Neural progenitor cell (in vitro differentiated cells): ENCODE data around the gene RIC1. TPM values are rescaled to one million over a fixed set of nuclear protein-coding genes. Genes with fewer than 3 reads are reported as not detected.

ENCODE experiments used
- DNase-seq: peaks from one replicate; pipeline ENCODE4 v3.0.0-alpha.2; 2016; ENCODE audit warnings: low spot score
- H2AFZ ChIP-seq: fragments of 200-600 bp; sonication (generic); replicated peaks from 2 replicates; pipeline ENCODE4 v1.6.1; 2016; ENCODE audit warnings: antibody characterized with exemption
- H3F3A ChIP-seq: fragments of 200-600 bp; sonication (generic); 2 replicates; pipeline ENCODE4 v1.6.1; 2016; ENCODE audit warnings: antibody characterized with exemption, low read depth
- H3K27ac ChIP-seq: fragments of 200-600 bp; sonication (generic); 2 replicates; pipeline ENCODE4 v1.5.1; 2016; ENCODE audit warnings: mild to moderate bottlenecking
- H3K27me3 ChIP-seq: fragments of 200-600 bp; sonication (generic); 2 replicates; pipeline ENCODE4 v1.6.1; 2016; ENCODE audit warnings: mild to moderate bottlenecking, moderate library complexity
- H3K36me3 ChIP-seq: fragments of 200-600 bp; sonication (generic); 2 replicates; pipeline ENCODE4 v1.5.1; 2016
- H3K4me1 ChIP-seq: fragments of 200-600 bp; sonication (generic); 2 replicates; pipeline ENCODE4 v1.6.1; 2016; ENCODE audit warnings: mixed run types
- H3K4me2 ChIP-seq: fragments of 200-600 bp; sonication (generic); 2 replicates; pipeline ENCODE4 v1.6.1; 2016
- H3K4me3 ChIP-seq: fragments of 200-600 bp; sonication (generic); 2 replicates; pipeline ENCODE4 v1.5.1; 2016
- H3K79me2 ChIP-seq: fragments of 200-600 bp; sonication (generic); 2 replicates; pipeline ENCODE4 v1.6.1; 2016; ENCODE audit warnings: low read depth
- H3K9ac ChIP-seq: fragments of 200-600 bp; sonication (generic); 2 replicates; pipeline ENCODE4 v1.6.1; 2016
- H3K9me3 ChIP-seq: fragments of 200-600 bp; sonication (generic); 2 replicates; pipeline ENCODE4 v1.5.1; 2016; ENCODE audit warnings: low read depth
- H4K20me1 ChIP-seq: fragments of 200-600 bp; sonication (generic); 2 replicates; pipeline ENCODE4 v1.6.1; 2016; ENCODE audit warnings: low read depth
- H3K27ac Mint-ChIP-seq: 3 replicates; pipeline ENCODE4 v1.8.0; 2021; ENCODE audit warnings: mixed read lengths
- H3K27me3 Mint-ChIP-seq: 2 replicates; pipeline ENCODE4 v1.8.0; 2022; ENCODE audit warnings: low read depth, mild to moderate bottlenecking, inconsistent platforms, moderate library complexity, mixed read lengths; ENCODE audit not compliant: insufficient read depth
- H3K36me3 Mint-ChIP-seq: 3 replicates; pipeline ENCODE4 v1.8.0; 2021; ENCODE audit warnings: mixed read lengths
- H3K4me1 Mint-ChIP-seq: 3 replicates; pipeline ENCODE4 v1.8.0; 2021; ENCODE audit warnings: mixed read lengths
- H3K4me3 Mint-ChIP-seq: 3 replicates; pipeline ENCODE4 v1.8.0; 2021; ENCODE audit warnings: mild to moderate bottlenecking, moderate library complexity, mixed read lengths
- H3K9me3 Mint-ChIP-seq: 3 replicates; pipeline ENCODE4 v1.8.0; 2020; ENCODE audit warnings: mixed read lengths
- EZH2 ChIP-seq: fragments of 200-600 bp; sonication (generic); IDR thresholded peaks from 2 replicates; pipeline ENCODE4 v1.6.1; 2017; ENCODE audit warnings: antibody characterized with exemption, mild to moderate bottlenecking, moderate library complexity
- EZH2phosphoT487 ChIP-seq: fragments of 200-600 bp; sonication (generic); IDR thresholded peaks from 2 replicates; pipeline ENCODE4 v1.6.1; 2017; ENCODE audit warnings: antibody characterized with exemption
- total RNA-seq: library from RNA; depleted of rRNA; stranded (reverse); fragments of >200 nt; gene quantifications from 2 replicates; pipeline ENCODE4 v1.2.3, GENCODE V29; 2015; ENCODE audit warnings: low replicate concordance
- TF ChIP-seq, protein P1 (sequence below): fragments of 200-600 bp; sonication (generic); IDR thresholded peaks from 2 replicates; pipeline ENCODE4 v1.5.1; 2017; ENCODE audit warnings: antibody characterized with exemption, mild to moderate bottlenecking

Gene RIC1
- total RNA-seq, 1 donor from 2014 or later: 31.9 TPM

DNA sequence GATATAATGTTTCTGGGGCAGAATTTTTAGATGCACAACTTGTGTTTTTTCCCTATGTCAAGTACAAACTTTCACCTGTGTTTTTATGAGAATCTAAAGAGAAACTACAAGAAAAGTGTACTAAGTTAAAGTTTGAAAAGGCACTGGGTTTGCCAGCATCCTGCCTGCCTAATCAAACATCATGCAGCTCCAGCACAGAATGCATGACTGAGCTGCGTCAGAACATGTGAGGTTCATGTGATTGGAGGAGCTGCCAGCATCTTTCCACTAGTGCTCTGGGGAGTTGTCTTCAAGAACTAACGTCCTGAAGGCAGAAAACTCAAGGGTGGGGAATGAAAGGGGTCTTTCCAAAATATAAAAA lies 46.1 kb upstream of the RIC1 start:
- H3K9me3 ChIP-seq: no peaks in the 10 kb centered on the region
- no peaks in the 10 kb centered on the region for H3K36me3 ChIP-seq
- H3K4me2 ChIP-seq: no peak overlapping the region
- no peak overlapping the region for H3K4me3 ChIP-seq
- no peaks in the 10 kb centered on the region for H3K79me2 ChIP-seq
- Mint-ChIP-seq H3K9me3 (no peaks in the 10 kb centered on the region), H3K4me1 (no peaks in the 10 kb centered on the region), H3K36me3 (no peaks in the 10 kb centered on the region), H3K27ac (no peak overlapping the region), H3K27me3 (no peaks in the 10 kb centered on the region), H3K4me3 (no peak overlapping the region)
- TF ChIP-seq, protein P1, sequence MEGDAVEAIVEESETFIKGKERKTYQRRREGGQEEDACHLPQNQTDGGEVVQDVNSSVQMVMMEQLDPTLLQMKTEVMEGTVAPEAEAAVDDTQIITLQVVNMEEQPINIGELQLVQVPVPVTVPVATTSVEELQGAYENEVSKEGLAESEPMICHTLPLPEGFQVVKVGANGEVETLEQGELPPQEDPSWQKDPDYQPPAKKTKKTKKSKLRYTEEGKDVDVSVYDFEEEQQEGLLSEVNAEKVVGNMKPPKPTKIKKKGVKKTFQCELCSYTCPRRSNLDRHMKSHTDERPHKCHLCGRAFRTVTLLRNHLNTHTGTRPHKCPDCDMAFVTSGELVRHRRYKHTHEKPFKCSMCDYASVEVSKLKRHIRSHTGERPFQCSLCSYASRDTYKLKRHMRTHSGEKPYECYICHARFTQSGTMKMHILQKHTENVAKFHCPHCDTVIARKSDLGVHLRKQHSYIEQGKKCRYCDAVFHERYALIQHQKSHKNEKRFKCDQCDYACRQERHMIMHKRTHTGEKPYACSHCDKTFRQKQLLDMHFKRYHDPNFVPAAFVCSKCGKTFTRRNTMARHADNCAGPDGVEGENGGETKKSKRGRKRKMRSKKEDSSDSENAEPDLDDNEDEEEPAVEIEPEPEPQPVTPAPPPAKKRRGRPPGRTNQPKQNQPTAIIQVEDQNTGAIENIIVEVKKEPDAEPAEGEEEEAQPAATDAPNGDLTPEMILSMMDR: no peak
- TF ChIP-seq EZH2phosphoT487: no peak
- TF ChIP-seq EZH2: no peak
- no peaks in the 10 kb centered on the region for H4K20me1 ChIP-seq
- no peak overlapping the region for H3K9ac ChIP-seq
- H2AFZ ChIP-seq: no peak overlapping the region
- H3K4me1 ChIP-seq: no peaks in the 10 kb centered on the region
- H3K27me3 ChIP-seq: no peaks in the 10 kb centered on the region
- DNase-seq: no peak
- no peak overlapping the region for H3K27ac ChIP-seq
- no peaks in the 10 kb centered on the region for H3F3A ChIP-seq

DNA sequence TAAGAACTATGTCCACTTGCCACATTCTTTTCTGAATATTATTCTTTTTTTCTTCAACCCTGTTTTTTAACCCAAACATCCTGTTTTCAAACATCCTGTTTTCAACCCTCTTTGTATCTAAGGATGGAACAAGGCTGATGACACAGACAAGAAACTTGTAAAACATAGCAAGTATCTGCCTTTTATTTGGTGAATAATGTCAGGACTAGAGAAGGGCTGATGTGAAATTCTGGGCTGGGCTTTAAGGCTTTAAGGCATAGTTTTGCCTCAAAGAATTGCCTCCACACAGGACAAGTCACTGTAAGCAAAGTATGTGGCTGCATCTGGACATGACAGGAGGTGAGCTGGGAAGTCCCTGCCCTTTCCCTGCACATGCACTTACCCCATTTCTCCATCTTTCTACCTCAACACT lies 42.5 kb upstream of the RIC1 start:
- H3K4me2 ChIP-seq: no peak overlapping the region
- TF ChIP-seq EZH2: no peak
- TF ChIP-seq EZH2phosphoT487: no peak
- TF ChIP-seq, protein P1: no peak
- no peaks in the 10 kb centered on the region for H3F3A ChIP-seq
- Mint-ChIP-seq H3K36me3 (no peaks in the 10 kb centered on the region), H3K27ac (no peak overlapping the region), H3K4me1 (peaks cover 3% of the 10 kb centered on the region), H3K4me3 (no peak overlapping the region), H3K9me3 (no peaks in the 10 kb centered on the region), H3K27me3 (no peaks in the 10 kb centered on the region)
- DNase-seq: no peak
- no peaks in the 10 kb centered on the region for H3K9me3 ChIP-seq
- no peak overlapping the region for H3K27ac ChIP-seq
- no peaks in the 10 kb centered on the region for H3K4me1 ChIP-seq
- no peaks in the 10 kb centered on the region for H3K27me3 ChIP-seq
- H2AFZ ChIP-seq: no peak overlapping the region
- H3K79me2 ChIP-seq: no peaks in the 10 kb centered on the region
- H3K36me3 ChIP-seq: no peaks in the 10 kb centered on the region
- H3K4me3 ChIP-seq: no peak overlapping the region
- no peak overlapping the region for H3K9ac ChIP-seq
- H4K20me1 ChIP-seq: no peaks in the 10 kb centered on the region

DNA sequence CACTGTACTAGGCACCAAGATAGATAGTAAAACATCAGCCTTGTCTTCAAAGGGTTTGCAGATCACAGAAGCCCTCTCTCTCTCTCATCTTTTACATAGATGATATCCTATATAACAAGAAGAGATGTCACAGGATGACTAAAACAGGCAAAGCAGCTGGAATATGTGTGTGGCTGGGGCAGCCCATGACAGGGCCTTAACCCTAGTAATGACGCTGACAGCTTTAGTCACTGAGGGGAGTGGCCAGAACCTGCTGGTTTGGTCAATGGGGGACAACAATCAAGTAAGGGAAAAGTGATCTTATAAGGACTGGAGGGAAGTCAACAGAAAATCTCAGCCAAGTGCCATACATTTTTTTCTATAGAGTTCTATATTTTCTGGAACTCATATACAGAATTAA lies 41.9 kb upstream of the RIC1 start:
- Mint-ChIP-seq H3K4me1 (peaks cover 3% of the 10 kb centered on the region), H3K27ac (no peak overlapping the region), H3K27me3 (no peaks in the 10 kb centered on the region), H3K4me3 (no peak overlapping the region), H3K36me3 (no peaks in the 10 kb centered on the region), H3K9me3 (no peaks in the 10 kb centered on the region)
- Histone ChIP-seq H2AFZ (no peak overlapping the region), H3K27me3 (no peaks in the 10 kb centered on the region), H3F3A (no peaks in the 10 kb centered on the region), H3K9ac (no peak overlapping the region), H3K4me2 (no peak overlapping the region), H3K4me1 (no peaks in the 10 kb centered on the region), H3K4me3 (no peak overlapping the region), H3K79me2 (no peaks in the 10 kb centered on the region), H3K9me3 (no peaks in the 10 kb centered on the region), H3K36me3 (no peaks in the 10 kb centered on the region), H3K27ac (no peak overlapping the region), H4K20me1 (no peaks in the 10 kb centered on the region)
- DNase-seq: no peak
- TF ChIP-seq, protein P1: no peak
- TF ChIP-seq EZH2phosphoT487: no peak
- no peak for TF ChIP-seq EZH2

DNA sequence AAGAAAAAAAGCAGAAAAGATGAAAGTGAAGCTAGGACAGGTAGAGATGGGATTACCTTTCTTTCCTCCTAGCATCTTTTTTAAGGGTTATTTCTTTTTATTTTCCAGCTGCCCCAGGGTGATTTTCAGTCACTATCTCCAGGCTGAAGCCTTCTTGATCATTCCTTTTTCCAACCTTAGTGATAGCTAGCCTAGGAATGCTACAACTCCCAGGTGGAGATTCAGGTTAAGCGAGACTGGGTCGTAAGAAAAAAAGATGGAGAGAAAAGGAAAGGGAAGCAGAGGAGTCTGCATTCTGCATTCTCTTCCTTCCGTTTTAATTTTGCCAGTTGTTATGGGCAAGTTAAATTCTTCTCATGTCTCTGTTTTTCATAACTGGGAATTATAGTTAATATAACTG lies 36.7 kb upstream of the RIC1 start:
- Mint-ChIP-seq H3K9me3 (no peaks in the 10 kb centered on the region), H3K36me3 (no peaks in the 10 kb centered on the region), H3K27ac (no peak overlapping the region), H3K27me3 (peaks cover 4% of the 10 kb centered on the region), H3K4me1 (peaks cover 3% of the 10 kb centered on the region), H3K4me3 (no peak overlapping the region)
- Histone ChIP-seq H3K4me1 (no peaks in the 10 kb centered on the region), H3K9me3 (no peaks in the 10 kb centered on the region), H3F3A (no peaks in the 10 kb centered on the region), H3K4me2 (no peak overlapping the region), H4K20me1 (no peaks in the 10 kb centered on the region), H3K79me2 (no peaks in the 10 kb centered on the region), H3K27me3 (no peaks in the 10 kb centered on the region), H3K27ac (no peak overlapping the region), H3K9ac (no peak overlapping the region), H3K36me3 (no peaks in the 10 kb centered on the region), H3K4me3 (no peak overlapping the region), H2AFZ (no peak overlapping the region)
- TF ChIP-seq EZH2phosphoT487: no peak
- no peak for DNase-seq
